ENCODE measurements around the gene KIF20B. TPM values are rescaled to one million over a fixed set of nuclear protein-coding genes. Genes with fewer than 3 reads are reported as not detected.

The KIF20B gene
- total RNA-seq, 6 experiments from 2014 or later = 15.1 to 41.5 (median 36.8) TPM

GRCh38 chr10:89805599-89806013 is 104.2 kb downstream of the KIF20B start:
- Mint-ChIP-seq H3K36me3 (ENCODE audit: low read depth) (no peaks in the 10 kb centered on the region), H3K4me1 (ENCODE audit: low read depth) (no peaks in the 10 kb centered on the region), H3K27me3 (ENCODE audit: insufficient read depth) (peaks cover 6% of the 10 kb centered on the region)

GRCh38 chr10:89808842-89809241 is 107.5 kb downstream of the KIF20B start:
- TF ChIP-seq, protein P1, sequence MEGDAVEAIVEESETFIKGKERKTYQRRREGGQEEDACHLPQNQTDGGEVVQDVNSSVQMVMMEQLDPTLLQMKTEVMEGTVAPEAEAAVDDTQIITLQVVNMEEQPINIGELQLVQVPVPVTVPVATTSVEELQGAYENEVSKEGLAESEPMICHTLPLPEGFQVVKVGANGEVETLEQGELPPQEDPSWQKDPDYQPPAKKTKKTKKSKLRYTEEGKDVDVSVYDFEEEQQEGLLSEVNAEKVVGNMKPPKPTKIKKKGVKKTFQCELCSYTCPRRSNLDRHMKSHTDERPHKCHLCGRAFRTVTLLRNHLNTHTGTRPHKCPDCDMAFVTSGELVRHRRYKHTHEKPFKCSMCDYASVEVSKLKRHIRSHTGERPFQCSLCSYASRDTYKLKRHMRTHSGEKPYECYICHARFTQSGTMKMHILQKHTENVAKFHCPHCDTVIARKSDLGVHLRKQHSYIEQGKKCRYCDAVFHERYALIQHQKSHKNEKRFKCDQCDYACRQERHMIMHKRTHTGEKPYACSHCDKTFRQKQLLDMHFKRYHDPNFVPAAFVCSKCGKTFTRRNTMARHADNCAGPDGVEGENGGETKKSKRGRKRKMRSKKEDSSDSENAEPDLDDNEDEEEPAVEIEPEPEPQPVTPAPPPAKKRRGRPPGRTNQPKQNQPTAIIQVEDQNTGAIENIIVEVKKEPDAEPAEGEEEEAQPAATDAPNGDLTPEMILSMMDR (IDR thresholded peaks at IDR 0.05) = no peak
- H3K36me3 Mint-ChIP-seq (ENCODE audit: low read depth) = no peaks in the 10 kb centered on the region
- H3K27me3 Mint-ChIP-seq (ENCODE audit: insufficient read depth) = peaks cover 12% of the 10 kb centered on the region

More at GRCh38 chr10:89805599-89806013, 104.2 kb downstream of the KIF20B start:
- TF ChIP-seq, protein P1 (IDR thresholded peaks at IDR 0.05) = no peak
- no peak for DNase-seq
- H3K9me3 Mint-ChIP-seq = no peaks in the 10 kb centered on the region
- H3K27ac Mint-ChIP-seq = no peak overlapping the region
- no peak overlapping the region for H3K4me3 Mint-ChIP-seq

DNA sequence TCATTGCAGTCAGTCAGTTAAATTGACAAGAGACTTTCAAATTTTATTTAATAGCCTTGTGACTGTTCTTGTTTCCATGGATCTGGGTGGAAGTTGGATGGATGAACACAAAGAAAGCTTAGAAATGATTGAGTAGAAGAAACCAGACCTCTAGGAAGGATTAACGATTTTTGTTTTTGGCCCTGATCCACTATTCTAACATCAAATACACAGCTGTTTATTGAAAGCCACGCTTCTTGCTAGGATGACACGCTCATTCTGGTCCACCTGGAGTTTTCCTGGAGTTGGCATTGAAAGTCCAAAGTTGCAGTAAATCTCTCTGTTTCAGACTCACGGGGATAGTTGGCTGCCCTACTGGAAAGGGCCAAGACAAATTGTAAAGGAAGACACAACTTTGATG is 108.4 kb downstream of the KIF20B start:
- Mint-ChIP-seq H3K9me3 (no peaks in the 10 kb centered on the region), H3K4me1 (ENCODE audit: low read depth) (no peaks in the 10 kb centered on the region)

More at GRCh38 chr10:89808842-89809241, 107.5 kb downstream of the KIF20B start:
- Mint-ChIP-seq H3K4me3 (no peak overlapping the region), H3K9me3 (no peaks in the 10 kb centered on the region), H3K4me1 (ENCODE audit: low read depth) (no peaks in the 10 kb centered on the region), H3K27ac (no peak overlapping the region)
- DNase-seq = no peak

GRCh38 chr10:89810908-89811525 is 109.6 kb downstream of the KIF20B start:
- Mint-ChIP-seq H3K27me3 (ENCODE audit: insufficient read depth) (peaks cover 13% of the 10 kb centered on the region), H3K36me3 (ENCODE audit: low read depth) (no peaks in the 10 kb centered on the region), H3K9me3 (no peaks in the 10 kb centered on the region), H3K4me1 (ENCODE audit: low read depth) (no peaks in the 10 kb centered on the region), H3K27ac (no peak overlapping the region), H3K4me3 (no peak overlapping the region)
- TF ChIP-seq, protein P1 (IDR thresholded peaks at IDR 0.05) = no peak
- no peak for DNase-seq

More for the DNA sequence above, 108.4 kb downstream of the KIF20B start:
- H3K4me3 Mint-ChIP-seq = no peak overlapping the region
- H3K36me3 Mint-ChIP-seq (ENCODE audit: low read depth) = no peaks in the 10 kb centered on the region
- DNase-seq = no peak
- peaks cover 13% of the 10 kb centered on the region for H3K27me3 Mint-ChIP-seq (ENCODE audit: insufficient read depth)
- no peak overlapping the region for H3K27ac Mint-ChIP-seq
- TF ChIP-seq, protein P1 (IDR thresholded peaks at IDR 0.05) = no peak

DNA sequence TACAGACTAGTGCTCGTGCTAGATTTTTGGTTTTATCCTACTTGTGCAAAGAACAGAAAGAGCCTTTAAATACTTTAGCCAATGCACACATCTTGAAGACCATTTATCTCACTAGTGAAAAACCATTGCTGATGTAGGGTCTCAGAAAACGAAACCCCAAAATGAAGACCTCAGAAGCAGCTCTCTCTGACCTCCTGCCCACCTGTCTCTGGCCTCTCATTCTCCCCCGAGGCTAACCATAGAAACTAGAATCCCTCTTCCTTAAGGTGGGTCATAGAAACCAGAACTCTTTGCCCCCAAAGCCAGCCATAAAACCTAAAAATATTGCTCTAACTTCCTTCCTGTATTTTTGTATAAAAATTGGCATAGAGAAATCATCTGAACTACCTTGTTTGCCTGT is 112.2 kb downstream of the KIF20B start:
- H3K27ac Mint-ChIP-seq = no peak overlapping the region
- TF ChIP-seq, protein P1 (IDR thresholded peaks at IDR 0.05) = no peak
- H3K4me3 Mint-ChIP-seq = no peak overlapping the region
- no peaks in the 10 kb centered on the region for H3K4me1 Mint-ChIP-seq (ENCODE audit: low read depth)
- no peak for DNase-seq
- peaks cover 3% of the 10 kb centered on the region for H3K9me3 Mint-ChIP-seq
- H3K36me3 Mint-ChIP-seq (ENCODE audit: low read depth) = no peaks in the 10 kb centered on the region
- H3K27me3 Mint-ChIP-seq (ENCODE audit: insufficient read depth) = peaks cover 17% of the 10 kb centered on the region
